Measurements from ENCODE around the gene RPS27A. TPM values are rescaled to one million over a fixed set of nuclear protein-coding genes. Genes with fewer than 3 reads are reported as not detected.
A peak's percentile ranks its signal among the peaks of the same experiment; 100 is the strongest.
"Not testable (repeated sequence)": the region's sequence is repeated elsewhere in the genome, so short reads cannot be mapped to it uniquely, and the experiment has no call there.

Gene RPS27A
- total RNA-seq, 1 experiment from 2014 or later = 2,210 TPM

GRCh38 chr2:55279214-55279835 lies 46.8 kb downstream of the RPS27A start:
- DNase-seq, H3K4me3 ChIP-seq, H3K9me3 ChIP-seq, H3K27me3 ChIP-seq, H3K36me3 ChIP-seq: not testable (repeated sequence)

GRCh38 chr2:55279859-55280424 lies 47.5 kb downstream of the RPS27A start:
- not testable (repeated sequence) for H3K36me3 ChIP-seq, H3K27me3 ChIP-seq, H3K9me3 ChIP-seq, H3K4me3 ChIP-seq, DNase-seq

GRCh38 chr2:55280851-55281546 lies 48.5 kb downstream of the RPS27A start:
- H3K4me3 ChIP-seq, H3K27me3 ChIP-seq, H3K36me3 ChIP-seq, DNase-seq, H3K9me3 ChIP-seq: not testable (repeated sequence)

- H3K27me3 ChIP-seq = no peaks in the 10 kb centered on the region
- DNase-seq = peak; percentile 88
- peak overlapping the region; percentile 53 for H3K4me3 ChIP-seq
- 0 out of 2 replicates have a peak, but pooled peaks cover 2% of the 10 kb centered on the region for H3K36me3 ChIP-seq
- H3K9me3 ChIP-seq = no peaks in the 10 kb centered on the region
Measured at GRCh38 chr2:55282110-55282917, 49.8 kb downstream of the RPS27A start.

GRCh38 chr2:55283083-55283482 lies 50.6 kb downstream of the RPS27A start:
- Histone ChIP-seq H3K36me3 (peaks cover 2% of the 10 kb centered on the region; the same call in 1 of the 2 replicates), H3K27me3 (no peaks in the 10 kb centered on the region), H3K9me3 (no peaks in the 10 kb centered on the region), H3K4me3 (peak overlapping the region; percentile 53; the same call in 1 of the 2 replicates)
- DNase-seq = no peak

Other genes with a start within 250 kb of the RPS27A start
- 304 and 433 TPM in 2 replicates for gene RTN4, start 182.2 kb upstream of the RPS27A start, total RNA-seq (2014; rRNA removed; shearing (Covaris generic); ENCODE audit: low replicate concordance)
- 2.3 and 3.2 TPM in 2 replicates for gene CLHC1, start 395 bp upstream of the RPS27A start, total RNA-seq (2014; rRNA removed; shearing (Covaris generic); ENCODE audit: low replicate concordance)
- 40.6 and 93.7 TPM in 2 replicates for gene MTIF2, start 36.5 kb downstream of the RPS27A start, total RNA-seq (2014; rRNA removed; shearing (Covaris generic); ENCODE audit: low replicate concordance)
- 11.8 and 28.3 TPM in 2 replicates for gene CCDC88A, start 187.2 kb downstream of the RPS27A start, total RNA-seq (2014; rRNA removed; shearing (Covaris generic); ENCODE audit: low replicate concordance)